GM21390 (cell line): ENCODE results near the gene AFDN.

Experiments used
- ATAC-seq: cut with Tn5 transposase; IDR thresholded peaks from one replicate; pipeline ENCODE4 v1.9.1; 2021; ENCODE audit not compliant: unreplicated experiment

Gene AFDN

GRCh38 chr6:167795874-167796191 lies 30.9 kb upstream of the AFDN start:
- no peak for ATAC-seq

- no peak for ATAC-seq
Observed at GRCh38 chr6:167796192-167796981, 30.3 kb upstream of the AFDN start.

- no peak for ATAC-seq
Observed at GRCh38 chr6:167797011-167797471, 29.7 kb upstream of the AFDN start.

- no peak for ATAC-seq
Observed at GRCh38 chr6:167797476-167798265, 29.0 kb upstream of the AFDN start.

- no peak for ATAC-seq
Observed at GRCh38 chr6:167798453-167798852, 28.3 kb upstream of the AFDN start.

GRCh38 chr6:167799033-167799821 lies 27.5 kb upstream of the AFDN start:
- no peak for ATAC-seq

- ATAC-seq: no peak
Observed at GRCh38 chr6:167800549-167800948, 26.2 kb upstream of the AFDN start.

GRCh38 chr6:167801263-167801662 lies 25.4 kb upstream of the AFDN start:
- ATAC-seq: no peak

GRCh38 chr6:167802339-167802738 lies 24.4 kb upstream of the AFDN start:
- no peak for ATAC-seq

- no peak for ATAC-seq
Observed at GRCh38 chr6:167803816-167804215, 22.9 kb upstream of the AFDN start.

- ATAC-seq: no peak
Observed at GRCh38 chr6:167804281-167805013, 22.3 kb upstream of the AFDN start.

- ATAC-seq: no peak
Observed at GRCh38 chr6:167805349-167806060, 21.2 kb upstream of the AFDN start.

GRCh38 chr6:167806061-167806700 lies 20.5 kb upstream of the AFDN start:
- ATAC-seq: no peak

- ATAC-seq: no peak
Observed at GRCh38 chr6:167807200-167807599, 19.5 kb upstream of the AFDN start.

- ATAC-seq: no peak
Observed at GRCh38 chr6:167807756-167808155, 19.0 kb upstream of the AFDN start.

- no peak for ATAC-seq
Observed at GRCh38 chr6:167811040-167811439, 15.7 kb upstream of the AFDN start.

- ATAC-seq: no peak
Observed at GRCh38 chr6:167811442-167812087, 15.1 kb upstream of the AFDN start.

GRCh38 chr6:167812088-167812487 lies 14.6 kb upstream of the AFDN start:
- no peak for ATAC-seq

GRCh38 chr6:167815296-167815980 lies 11.3 kb upstream of the AFDN start:
- ATAC-seq: no peak
